Ishikawa (cell line): Measurements from ENCODE around the gene NLGN1.

Source experiments
- CEBPB ChIP-seq: IDR thresholded peaks from 2 replicates; pipeline ENCODE4 v1.6.1; 2012
- CREB1 ChIP-seq: IDR thresholded peaks from 2 replicates; pipeline ENCODE4 v1.6.1; 2012; ENCODE audit warnings: low read depth
- EGR1 ChIP-seq: IDR thresholded peaks from 2 replicates; pipeline ENCODE4 v1.6.1; 2012
- EP300 ChIP-seq: IDR thresholded peaks from 2 replicates; pipeline ENCODE4 v1.6.1; 2012; ENCODE audit warnings: borderline replicate concordance
- FOXM1 ChIP-seq: IDR thresholded peaks from 2 replicates; pipeline ENCODE4 v1.6.1; 2012; ENCODE audit warnings: low read depth, borderline replicate concordance
- NFIC ChIP-seq: IDR thresholded peaks from 2 replicates; pipeline ENCODE4 v1.6.1; 2012
- RAD21 ChIP-seq: IDR thresholded peaks from 2 replicates; pipeline ENCODE4 v1.6.1; 2012; ENCODE audit warnings: low read depth
- TAF1 ChIP-seq: IDR thresholded peaks from 2 replicates; pipeline ENCODE4 v1.6.1; 2012; ENCODE audit warnings: low read depth, mild to moderate bottlenecking
- TCF12 ChIP-seq: IDR thresholded peaks from 2 replicates; pipeline ENCODE4 v1.6.1; 2012; ENCODE audit warnings: low read depth
- TEAD4 ChIP-seq: IDR thresholded peaks from 2 replicates; pipeline ENCODE4 v1.6.1; 2012
- YY1 ChIP-seq: IDR thresholded peaks from 2 replicates; pipeline ENCODE4 v1.6.1; 2012; ENCODE audit warnings: low read depth
- ZBTB7A ChIP-seq: IDR thresholded peaks from 2 replicates; pipeline ENCODE4 v1.6.1; 2012; ENCODE audit warnings: low read depth
- TF ChIP-seq, protein P1 (sequence below): IDR thresholded peaks from 2 replicates; pipeline ENCODE4 v1.6.1; 2012
- TF ChIP-seq, protein P2 (sequence below): IDR thresholded peaks from 2 replicates; pipeline ENCODE4 v1.6.1; 2012
- TF ChIP-seq, protein P3 (sequence below): IDR thresholded peaks from 2 replicates; pipeline ENCODE4 v1.6.1; 2012; ENCODE audit warnings: low read depth, mild to moderate bottlenecking

NLGN1 gene

DNA sequence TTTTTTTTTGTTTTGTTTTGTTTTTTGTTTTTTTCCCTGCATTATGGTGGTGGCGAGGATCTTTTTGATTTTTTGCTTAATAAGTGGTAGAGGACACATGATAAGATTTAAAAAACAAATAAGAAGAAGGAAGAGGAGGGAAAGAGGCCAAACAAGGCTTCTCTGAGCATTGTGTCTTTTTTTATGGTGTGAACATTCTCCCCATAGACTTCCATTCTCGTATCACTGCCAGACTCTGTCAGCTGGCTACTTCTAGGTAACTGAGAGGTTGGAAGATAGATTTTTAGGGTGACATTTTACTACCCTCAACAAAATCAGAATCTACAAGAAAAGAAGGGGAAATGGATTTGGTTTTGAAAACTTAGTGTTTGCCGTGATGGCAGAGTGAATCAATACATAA, 3.8 kb downstream of the NLGN1 start:
- TF ChIP-seq CREB1 = no peak
- no peak for TF ChIP-seq TCF12
- TF ChIP-seq TAF1 = no peak
- TF ChIP-seq, protein P1, sequence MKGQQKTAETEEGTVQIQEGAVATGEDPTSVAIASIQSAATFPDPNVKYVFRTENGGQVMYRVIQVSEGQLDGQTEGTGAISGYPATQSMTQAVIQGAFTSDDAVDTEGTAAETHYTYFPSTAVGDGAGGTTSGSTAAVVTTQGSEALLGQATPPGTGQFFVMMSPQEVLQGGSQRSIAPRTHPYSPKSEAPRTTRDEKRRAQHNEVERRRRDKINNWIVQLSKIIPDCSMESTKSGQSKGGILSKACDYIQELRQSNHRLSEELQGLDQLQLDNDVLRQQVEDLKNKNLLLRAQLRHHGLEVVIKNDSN = no peak
- TF ChIP-seq, protein P2, sequence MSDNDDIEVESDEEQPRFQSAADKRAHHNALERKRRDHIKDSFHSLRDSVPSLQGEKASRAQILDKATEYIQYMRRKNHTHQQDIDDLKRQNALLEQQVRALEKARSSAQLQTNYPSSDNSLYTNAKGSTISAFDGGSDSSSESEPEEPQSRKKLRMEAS = no peak
- no peak for TF ChIP-seq TEAD4
- TF ChIP-seq EGR1 = no peak
- TF ChIP-seq ZBTB7A = no peak
- no peak for TF ChIP-seq RAD21
- TF ChIP-seq, protein P3, sequence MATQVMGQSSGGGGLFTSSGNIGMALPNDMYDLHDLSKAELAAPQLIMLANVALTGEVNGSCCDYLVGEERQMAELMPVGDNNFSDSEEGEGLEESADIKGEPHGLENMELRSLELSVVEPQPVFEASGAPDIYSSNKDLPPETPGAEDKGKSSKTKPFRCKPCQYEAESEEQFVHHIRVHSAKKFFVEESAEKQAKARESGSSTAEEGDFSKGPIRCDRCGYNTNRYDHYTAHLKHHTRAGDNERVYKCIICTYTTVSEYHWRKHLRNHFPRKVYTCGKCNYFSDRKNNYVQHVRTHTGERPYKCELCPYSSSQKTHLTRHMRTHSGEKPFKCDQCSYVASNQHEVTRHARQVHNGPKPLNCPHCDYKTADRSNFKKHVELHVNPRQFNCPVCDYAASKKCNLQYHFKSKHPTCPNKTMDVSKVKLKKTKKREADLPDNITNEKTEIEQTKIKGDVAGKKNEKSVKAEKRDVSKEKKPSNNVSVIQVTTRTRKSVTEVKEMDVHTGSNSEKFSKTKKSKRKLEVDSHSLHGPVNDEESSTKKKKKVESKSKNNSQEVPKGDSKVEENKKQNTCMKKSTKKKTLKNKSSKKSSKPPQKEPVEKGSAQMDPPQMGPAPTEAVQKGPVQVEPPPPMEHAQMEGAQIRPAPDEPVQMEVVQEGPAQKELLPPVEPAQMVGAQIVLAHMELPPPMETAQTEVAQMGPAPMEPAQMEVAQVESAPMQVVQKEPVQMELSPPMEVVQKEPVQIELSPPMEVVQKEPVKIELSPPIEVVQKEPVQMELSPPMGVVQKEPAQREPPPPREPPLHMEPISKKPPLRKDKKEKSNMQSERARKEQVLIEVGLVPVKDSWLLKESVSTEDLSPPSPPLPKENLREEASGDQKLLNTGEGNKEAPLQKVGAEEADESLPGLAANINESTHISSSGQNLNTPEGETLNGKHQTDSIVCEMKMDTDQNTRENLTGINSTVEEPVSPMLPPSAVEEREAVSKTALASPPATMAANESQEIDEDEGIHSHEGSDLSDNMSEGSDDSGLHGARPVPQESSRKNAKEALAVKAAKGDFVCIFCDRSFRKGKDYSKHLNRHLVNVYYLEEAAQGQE = no peak
- no peak for TF ChIP-seq CEBPB
- no peak for TF ChIP-seq EP300
- TF ChIP-seq FOXM1 = no peak
- no peak for TF ChIP-seq YY1
- no peak for TF ChIP-seq NFIC

DNA sequence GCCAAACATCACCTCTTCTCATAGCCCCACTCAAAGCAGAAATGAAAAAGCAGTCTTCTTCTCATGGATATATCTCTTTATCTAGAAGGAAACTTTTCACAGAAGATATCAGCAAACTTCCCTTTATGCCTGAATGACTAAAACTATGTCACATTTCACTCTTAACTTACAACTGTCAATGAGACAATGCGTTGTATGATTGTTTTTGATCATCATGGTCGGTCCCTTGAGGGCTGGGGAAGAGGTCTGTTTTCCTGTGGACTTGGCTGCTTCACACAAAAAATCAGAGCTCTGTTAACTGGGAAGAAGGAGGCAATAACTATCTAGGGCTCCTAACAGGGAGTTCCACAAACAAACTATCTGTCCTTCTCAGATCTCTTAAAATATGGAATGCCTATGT, 5.1 kb downstream of the NLGN1 start:
- TF ChIP-seq EGR1 (no peak), TAF1 (no peak), EP300 (no peak), NFIC (no peak), TEAD4 (no peak), FOXM1 (no peak)
- TF ChIP-seq, protein P1 = no peak

DNA sequence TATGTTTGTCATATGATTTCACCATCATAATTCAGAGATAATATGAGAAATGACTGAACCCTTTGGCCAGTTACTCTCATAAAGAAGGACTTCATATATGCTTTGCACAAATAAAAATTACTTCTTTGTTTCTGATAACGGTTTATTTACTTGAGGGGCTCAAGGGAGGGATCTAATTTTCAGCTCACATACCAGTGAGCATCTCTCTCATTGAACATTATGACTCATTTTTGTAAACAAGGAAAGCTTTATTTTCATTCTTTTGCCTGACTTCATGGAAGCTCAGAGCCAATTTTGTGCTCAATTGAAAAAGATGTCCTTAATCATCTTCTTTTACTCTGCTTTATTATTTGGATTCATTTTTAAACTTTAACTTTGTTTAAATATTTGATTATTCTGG, 5.8 kb downstream of the NLGN1 start:
- no peak for TF ChIP-seq NFIC
- TF ChIP-seq CREB1 = no peak
- TF ChIP-seq RAD21 = no peak
- no peak for TF ChIP-seq FOXM1
- no peak for TF ChIP-seq ZBTB7A
- TF ChIP-seq EP300 = no peak
- TF ChIP-seq TEAD4 = no peak
- TF ChIP-seq, protein P3 = no peak
- no peak for TF ChIP-seq EGR1
- no peak for TF ChIP-seq TAF1
- TF ChIP-seq TCF12 = no peak
- no peak for TF ChIP-seq CEBPB
- no peak for TF ChIP-seq YY1
- TF ChIP-seq, protein P2 = no peak
- TF ChIP-seq, protein P1 = no peak

DNA sequence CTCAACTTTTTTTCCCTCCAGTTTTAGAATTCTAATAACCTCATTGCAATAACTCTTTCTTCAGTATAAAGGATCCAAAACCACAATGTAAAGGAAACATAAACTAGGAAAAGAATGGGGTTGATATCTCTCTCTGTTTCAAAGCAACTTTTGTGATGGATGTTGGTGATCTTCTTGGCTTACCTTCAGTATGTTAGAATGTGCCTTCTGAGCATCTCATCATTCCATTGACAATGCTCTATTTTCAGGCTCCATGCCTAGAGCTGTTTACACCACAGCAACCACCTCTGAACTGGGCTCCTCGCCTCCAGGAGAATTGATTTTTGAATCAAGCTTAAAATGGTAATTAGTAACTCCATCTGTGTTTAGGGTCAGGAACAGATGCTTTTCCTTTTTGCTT, 6.6 kb downstream of the NLGN1 start:
- TF ChIP-seq RAD21 (no peak), EGR1 (no peak), FOXM1 (no peak), CREB1 (no peak), TEAD4 (no peak), TAF1 (no peak), TCF12 (no peak), EP300 (no peak), YY1 (no peak), CEBPB (no peak), ZBTB7A (no peak), NFIC (no peak)
- TF ChIP-seq, protein P3 = no peak
- TF ChIP-seq, protein P2 = no peak
- TF ChIP-seq, protein P1 = no peak
